HG02870 (cell line): ENCODE measurements around the gene DNASE1L3.
A peak's percentile ranks its signal among the peaks of the same experiment; 100 is the strongest.

Source experiments
- ATAC-seq: cut with Tn5 transposase; IDR thresholded peaks from one replicate; pipeline ENCODE4 v1.9.1; 2021; ENCODE audit warnings: mild to moderate bottlenecking, moderate library complexity; ENCODE audit not compliant: unreplicated experiment

Gene DNASE1L3

DNA sequence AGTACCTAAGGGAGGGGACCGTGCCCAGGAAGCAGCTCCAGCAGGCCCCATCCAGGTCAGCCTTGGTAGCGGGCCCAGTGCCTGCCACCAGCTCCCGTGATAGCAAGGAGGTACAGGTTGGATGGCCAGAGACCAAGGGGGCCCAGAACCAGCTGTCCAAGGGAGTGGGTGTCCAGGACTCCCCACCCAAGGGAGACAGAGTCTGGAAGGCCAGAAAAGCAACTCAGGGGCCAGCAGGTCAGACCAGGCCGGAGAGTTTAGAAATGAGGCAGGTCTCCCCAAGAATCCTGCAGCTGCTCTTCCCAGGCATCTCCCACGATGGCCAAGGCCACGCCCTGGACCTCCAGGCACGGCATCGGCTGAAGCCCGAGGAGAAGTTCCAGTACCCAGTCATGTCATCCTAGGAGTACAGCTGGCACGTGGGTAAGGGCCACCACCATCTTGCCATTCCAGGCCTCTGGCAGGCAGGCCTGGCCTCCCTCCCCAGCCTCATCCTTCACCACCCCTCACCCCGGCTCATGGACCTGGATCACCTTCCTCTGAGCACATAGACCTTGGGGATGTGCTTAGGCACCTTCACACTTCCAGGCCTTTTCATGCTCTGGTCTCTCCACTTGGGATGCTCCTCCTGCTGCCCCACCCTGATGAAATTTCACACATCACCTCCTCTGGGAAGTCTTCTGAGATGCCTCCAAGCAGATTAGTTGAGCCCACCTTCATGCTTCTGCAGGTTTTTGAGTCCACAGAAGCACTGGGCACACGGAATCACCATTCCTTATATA is 30.5 kb downstream of the DNASE1L3 start:
- ATAC-seq: no peak

GRCh38 chr3:58179235-58180098 is 31.3 kb downstream of the DNASE1L3 start:
- ATAC-seq: no peak

- no peak for ATAC-seq
These were observed 32.1 kb downstream of the DNASE1L3 start for GRCh38 chr3:58178528-58179234.

DNA sequence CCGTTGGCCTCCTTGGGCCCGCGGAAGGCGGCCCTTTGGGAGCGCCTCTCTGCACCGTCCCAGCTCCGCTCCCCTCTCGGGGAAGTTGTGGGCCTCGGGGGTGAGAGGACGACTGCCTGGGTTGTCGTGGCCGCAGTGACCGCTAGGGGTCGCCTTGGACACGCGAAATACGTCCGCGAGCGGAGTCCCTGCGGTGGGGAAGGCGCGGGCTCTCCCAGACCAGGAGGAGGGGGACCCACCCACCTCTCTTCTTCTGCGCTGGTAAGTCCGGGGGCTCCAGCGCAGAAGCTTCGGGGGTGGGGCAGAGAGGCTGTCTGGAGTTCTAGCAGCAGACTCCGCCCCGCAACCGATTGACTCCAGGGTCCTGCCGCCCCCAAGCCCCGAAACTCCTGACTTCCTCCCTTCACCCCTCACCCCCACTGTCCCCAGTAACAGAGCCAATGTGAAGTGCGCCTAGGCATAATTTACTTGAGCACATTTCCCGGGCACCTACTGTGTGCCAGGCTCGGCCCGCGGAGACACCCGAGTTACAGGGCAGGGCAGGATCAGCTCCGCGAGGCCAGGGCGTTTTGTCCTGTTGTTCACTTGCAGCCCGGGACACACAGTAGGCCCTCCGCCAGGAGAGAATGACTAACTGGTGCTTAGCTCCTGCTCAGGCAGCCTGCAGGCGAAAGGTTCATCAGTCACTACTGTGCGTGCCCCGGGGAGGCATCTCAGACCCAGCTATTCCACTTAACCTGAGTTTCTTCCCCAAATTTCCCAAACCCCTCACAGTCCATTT is 32.8 kb downstream of the DNASE1L3 start:
- peak; percentile 68 for ATAC-seq

DNA sequence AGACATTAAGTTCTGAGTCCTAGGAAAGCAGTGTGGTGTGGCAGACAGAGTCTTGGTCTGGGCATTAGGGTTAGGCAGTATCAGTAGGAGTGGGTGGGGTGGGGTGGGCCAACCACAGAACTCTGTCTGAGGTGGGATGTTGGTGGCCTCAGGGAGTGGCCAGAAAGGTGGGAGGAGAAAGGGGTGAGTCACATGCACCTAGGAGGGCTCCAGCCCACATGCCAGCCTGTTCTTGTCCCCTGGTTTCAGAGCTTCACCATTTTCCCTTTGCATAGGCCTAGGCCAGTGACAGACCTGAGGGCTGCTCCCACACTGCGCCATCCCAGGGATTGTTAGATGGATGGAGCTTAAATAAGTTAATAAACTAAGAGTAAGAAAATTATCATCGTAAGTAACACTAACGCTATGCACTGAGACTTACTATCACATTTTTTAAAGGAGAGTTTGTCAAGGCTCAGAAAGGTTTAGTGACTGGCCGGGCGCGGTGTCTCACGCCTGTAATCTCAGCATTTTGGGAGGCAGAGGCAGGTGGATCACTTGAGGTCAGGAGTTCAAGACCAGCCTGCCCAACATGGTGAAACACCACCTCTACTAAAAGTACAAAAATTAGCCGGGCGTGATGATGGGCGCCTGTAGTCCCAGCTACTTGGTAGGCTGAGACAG is 33.8 kb downstream of the DNASE1L3 start:
- ATAC-seq: no peak

DNA sequence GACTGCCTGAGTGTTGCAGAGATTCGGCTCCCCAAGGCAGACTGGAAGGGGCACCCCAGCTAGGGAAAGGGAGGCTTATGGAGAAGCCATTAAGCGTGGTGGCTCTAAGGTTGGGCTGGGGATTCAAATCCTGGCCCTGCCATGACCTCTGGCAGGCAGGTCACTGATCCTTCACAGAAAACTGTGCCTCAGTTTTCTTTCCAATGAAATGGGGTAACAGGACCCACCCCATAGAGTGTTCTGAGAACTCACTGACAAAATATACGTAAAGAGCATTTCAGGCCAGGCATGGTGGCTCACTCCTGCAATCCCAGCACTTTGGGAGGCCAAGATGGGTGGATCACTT is 34.6 kb downstream of the DNASE1L3 start:
- no peak for ATAC-seq

DNA sequence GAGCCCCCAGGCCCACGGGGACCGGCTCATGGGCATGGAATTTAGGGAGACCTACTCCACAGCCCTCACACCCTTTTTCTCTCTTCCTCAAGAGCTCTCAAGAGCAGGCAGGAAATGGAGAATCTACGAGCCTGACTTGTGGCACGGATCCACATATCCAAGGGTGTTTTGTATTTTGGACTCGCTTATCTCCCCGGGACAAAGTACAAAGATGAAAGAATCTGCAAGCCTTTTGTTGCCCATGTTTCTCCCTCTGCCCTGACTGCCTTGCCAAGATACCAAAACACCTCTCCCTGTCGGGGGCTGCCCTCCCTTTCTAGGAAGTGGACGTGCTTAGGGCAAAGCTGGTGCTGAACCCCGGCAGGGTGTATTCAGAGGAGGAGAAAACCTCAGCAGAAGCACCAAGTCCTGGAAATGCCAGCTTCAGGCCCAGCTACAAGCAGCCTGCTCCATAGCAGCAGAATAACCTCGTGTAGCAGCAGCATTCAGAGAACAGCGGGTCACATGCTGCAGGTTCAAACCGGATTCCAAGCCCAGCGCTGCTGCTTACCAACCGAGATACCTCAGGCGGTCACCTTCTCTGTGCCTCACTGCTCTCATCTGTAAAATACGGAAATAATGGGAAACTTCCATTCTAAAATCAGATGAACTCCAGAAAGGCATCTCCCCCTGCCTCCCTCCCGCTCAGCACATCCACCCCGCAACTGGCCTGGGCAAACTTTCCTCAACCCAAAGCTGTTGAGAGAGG is 35.2 kb downstream of the DNASE1L3 start:
- ATAC-seq: no peak

DNA sequence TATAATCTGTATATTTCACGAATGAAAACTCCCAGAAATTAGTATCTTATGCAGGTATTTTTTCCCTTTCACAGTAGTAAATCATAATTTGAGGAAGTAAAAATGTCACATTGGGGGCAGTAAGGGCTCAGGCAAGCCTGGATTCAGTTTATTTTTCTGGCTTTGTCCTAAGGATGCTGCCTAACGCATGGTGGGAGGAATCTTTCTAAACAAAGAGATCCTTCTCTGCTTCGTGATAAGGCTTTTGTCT is 35.7 kb downstream of the DNASE1L3 start:
- no peak for ATAC-seq

DNA sequence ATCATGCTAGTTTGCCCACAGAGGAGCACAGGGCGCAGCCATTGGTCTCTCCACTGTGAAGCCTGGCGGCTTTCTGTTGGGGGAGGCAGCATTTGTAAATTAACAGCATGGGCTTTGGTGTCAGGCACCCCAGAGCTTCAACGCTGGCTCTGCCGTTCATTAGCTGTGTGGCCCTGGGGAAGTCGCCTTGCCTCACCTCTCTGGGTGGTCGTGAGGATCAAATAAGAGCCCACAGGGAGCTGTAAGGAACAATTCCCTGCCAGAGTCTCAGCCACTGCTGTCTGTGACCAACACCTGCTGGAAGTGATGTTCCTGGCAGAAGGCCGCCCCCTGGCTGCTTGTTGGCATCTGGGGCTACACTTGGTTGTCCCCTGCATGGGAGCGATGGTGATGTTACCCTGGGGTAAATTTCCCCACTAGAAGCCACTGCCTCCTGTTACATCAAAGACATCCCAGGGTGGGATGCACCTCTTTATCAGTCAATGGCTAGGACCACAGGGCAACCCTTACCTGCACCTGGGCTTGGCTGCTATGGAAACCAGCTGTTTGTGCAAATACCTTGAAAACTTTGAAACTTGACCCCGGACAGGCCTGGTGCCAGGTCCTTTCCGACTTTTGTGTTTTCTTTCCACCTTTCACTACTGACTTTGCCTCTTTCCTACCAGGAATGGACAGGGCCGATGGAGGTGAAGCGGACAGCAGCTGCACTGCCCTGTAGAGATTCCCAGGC is 36.9 kb downstream of the DNASE1L3 start:
- no peak for ATAC-seq

DNA sequence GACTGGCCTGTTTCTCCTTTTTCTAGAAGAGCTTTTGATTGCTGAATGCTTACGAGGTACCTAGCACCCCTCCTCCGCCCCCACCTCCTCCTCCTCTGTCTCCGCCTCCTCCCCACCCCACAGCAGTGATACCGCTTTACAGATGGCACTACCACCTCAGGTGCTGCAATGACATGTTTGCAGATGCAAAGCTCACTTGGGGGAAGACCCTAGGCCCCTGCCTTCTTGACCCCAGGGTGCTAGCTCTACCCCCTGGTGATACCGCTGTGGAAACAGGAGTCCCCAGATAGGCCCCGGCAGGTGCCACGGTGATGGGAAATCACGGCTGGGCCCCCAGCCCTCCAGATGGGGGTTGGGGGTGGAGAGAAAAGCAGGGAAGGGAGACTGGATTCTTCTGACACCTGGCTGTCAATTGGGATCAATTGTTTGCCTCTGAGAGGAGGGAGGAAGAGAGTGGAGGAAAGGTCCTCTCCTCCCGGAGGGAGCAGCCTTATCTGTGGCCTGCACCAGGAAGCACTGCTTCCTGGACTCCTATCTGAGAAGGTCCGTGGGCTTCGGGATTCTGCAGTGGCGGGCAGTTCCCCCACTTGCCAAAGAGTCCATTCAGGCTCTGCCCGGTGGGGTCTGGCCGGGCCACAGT is 37.6 kb downstream of the DNASE1L3 start:
- no peak for ATAC-seq

DNA sequence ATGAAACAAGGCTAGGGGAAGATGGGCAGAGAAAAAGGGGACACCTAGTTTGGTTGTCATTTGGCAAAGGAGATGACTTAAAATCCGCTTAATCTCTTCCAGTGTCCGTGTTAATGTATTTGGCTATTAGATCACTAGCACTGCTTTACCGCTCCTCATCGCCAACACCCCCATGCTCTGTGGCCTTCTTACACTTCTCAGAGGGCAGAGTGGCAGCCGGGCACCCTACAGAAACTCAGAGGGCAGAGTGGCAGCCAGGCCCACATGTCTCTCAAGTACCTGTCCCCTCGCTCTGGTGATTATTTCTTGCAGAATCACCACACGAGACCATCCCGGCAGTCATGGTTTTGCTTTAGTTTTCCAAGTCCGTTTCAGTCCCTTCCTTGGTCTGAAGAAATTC is 39.6 kb downstream of the DNASE1L3 start:
- ATAC-seq: no peak

- no peak for ATAC-seq
These were observed 40.4 kb downstream of the DNASE1L3 start for GRCh38 chr3:58170376-58170775.

GRCh38 chr3:58169371-58169770 is 41.4 kb downstream of the DNASE1L3 start:
- ATAC-seq: no peak

DNA sequence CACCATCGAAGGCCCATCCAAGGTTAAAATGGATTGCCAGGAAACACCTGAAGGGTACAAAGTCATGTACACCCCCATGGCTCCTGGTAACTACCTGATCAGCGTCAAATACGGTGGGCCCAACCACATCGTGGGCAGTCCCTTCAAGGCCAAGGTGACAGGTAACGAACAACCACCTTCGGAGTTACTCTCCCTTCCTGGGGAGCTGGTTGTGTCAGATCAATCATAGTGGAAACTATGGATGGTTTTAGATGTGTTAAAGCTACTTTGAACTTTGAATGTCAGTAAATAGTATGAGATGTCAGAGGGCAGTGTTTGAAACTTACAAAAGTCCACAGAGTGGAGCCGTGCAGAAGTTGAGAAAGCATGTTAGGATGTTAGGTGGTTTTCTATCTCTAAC is 42.3 kb downstream of the DNASE1L3 start:
- ATAC-seq: no peak

GRCh38 chr3:58167431-58168351 is 43.1 kb downstream of the DNASE1L3 start:
- peak; percentile 75 for ATAC-seq

GRCh38 chr3:58164906-58165821 is 45.6 kb downstream of the DNASE1L3 start:
- ATAC-seq: no peak
